ENCODE data around the gene ZNF628. TPM values are rescaled to one million over a fixed set of nuclear protein-coding genes. Genes with fewer than 3 reads are reported as not detected.

ZNF628 gene
- total RNA-seq, 4 donors from 2014 or later: 2.1 to 12.0 (median 6.5) TPM

GRCh38 chr19:55453511-55454260 lies 22.7 kb upstream of the ZNF628 start:
- Histone ChIP-seq H3K4me1 (peaks cover 0 to 22% of the 10 kb centered on the region in 2 donors), H3K36me3 (peaks cover 9 to 10% of the 10 kb centered on the region in 2 donors), H3K27me3 (peaks cover 9% of the 10 kb centered on the region), H3K9me3 (no peaks in the 10 kb centered on the region), H3K4me3 (replicated peaks in 1 of 3) (no peak overlapping the region), H3K27ac (no peak overlapping the region)
- TF ChIP-seq POLR2A (IDR thresholded peaks at IDR 0.05) (no peak), CTCF (IDR thresholded peaks at IDR 0.05) (no peak)
- WGBS, 2 donors: 94 to 96% methylated on average over 9 to 12 of the region's 12 CpGs
- DNase-seq: no peak
- intact Hi-C loops (cut with DNase I): no loop called here

- no peak overlapping the region for H3K4me3 ChIP-seq (replicated peaks in 1 of 3)
- no peak for DNase-seq
- peaks cover 9 to 10% of the 10 kb centered on the region in 2 donors for H3K36me3 ChIP-seq
- peaks cover 9% of the 10 kb centered on the region for H3K27me3 ChIP-seq
- H3K9me3 ChIP-seq: no peaks in the 10 kb centered on the region
- TF ChIP-seq POLR2A (IDR thresholded peaks at IDR 0.05) (no peak), CTCF (IDR thresholded peaks at IDR 0.05) (peak in 2 of 6 experiments; percentile 12 to 43)
- H3K4me1 ChIP-seq: peaks cover 0 to 22% of the 10 kb centered on the region in 2 donors
- 45 to 100% methylated on average over 1 to 2 of the region's 14 CpGs for WGBS, 2 donors
- intact Hi-C loops (cut with DNase I): no loop called here
- H3K27ac ChIP-seq: no peak overlapping the region
Observed at GRCh38 chr19:55454787-55455243, 21.6 kb upstream of the ZNF628 start.

DNA sequence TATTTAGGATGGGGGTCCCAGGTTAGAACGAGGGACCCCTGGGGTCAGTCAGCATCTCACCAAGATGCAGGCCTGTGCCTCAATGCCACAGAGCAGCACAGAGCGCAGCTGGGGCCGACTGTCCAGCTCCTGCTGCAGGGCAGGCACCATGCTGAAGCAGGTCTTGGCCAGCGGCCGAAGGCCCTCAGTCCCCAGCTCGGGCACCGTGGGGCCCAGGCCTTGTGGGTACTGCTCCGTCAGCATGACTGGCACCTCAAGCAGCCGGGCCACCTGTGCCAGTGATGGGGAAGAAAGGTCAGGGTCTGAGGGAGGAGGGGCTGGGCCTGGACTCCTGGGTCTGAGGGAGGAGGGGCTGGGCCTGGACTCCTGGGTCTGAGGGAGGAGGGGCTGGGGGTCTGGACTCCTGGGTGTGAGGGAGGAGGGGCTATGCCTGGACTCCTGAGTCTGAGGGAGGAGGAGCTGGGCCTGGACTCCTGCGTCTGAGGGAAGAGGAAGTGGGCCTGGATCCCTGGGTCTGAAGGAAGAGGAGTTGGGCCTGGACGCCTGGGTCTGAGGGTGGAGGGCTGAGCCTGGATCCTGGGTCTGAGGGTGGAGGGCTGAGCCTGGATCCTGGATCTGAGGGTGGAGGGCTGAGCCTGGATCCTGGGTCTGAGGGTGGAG lies 20.7 kb upstream of the ZNF628 start:
- intact Hi-C loops (cut with DNase I): no loop called here
- TF ChIP-seq POLR2A (IDR thresholded peaks at IDR 0.05): no peak

GRCh38 chr19:55456347-55456746 lies 20.1 kb upstream of the ZNF628 start:
- Histone ChIP-seq H3K27ac (no peak overlapping the region), H3K9me3 (no peaks in the 10 kb centered on the region), H3K4me3 (replicated peaks in 1 of 3) (no peak overlapping the region), H3K27me3 (peaks cover 8% of the 10 kb centered on the region), H3K36me3 (peaks cover 9 to 10% of the 10 kb centered on the region in 2 donors), H3K4me1 (peaks cover 0 to 31% of the 10 kb centered on the region in 2 donors)
- no peak for DNase-seq
- no peak for TF ChIP-seq CTCF (IDR thresholded peaks at IDR 0.05)
- no peak for TF ChIP-seq POLR2A (IDR thresholded peaks at IDR 0.05)
- WGBS, 2 donors: 90 to 94% methylated on average over 11 to 14 of the region's 14 CpGs
- intact Hi-C loops (cut with DNase I): no loop called here

More for the DNA sequence above, 20.7 kb upstream of the ZNF628 start:
- Histone ChIP-seq H3K4me1 (peaks cover 0 to 29% of the 10 kb centered on the region in 2 donors), H3K9me3 (no peaks in the 10 kb centered on the region), H3K4me3 (replicated peaks in 1 of 3) (no peak overlapping the region), H3K27me3 (peaks cover 9% of the 10 kb centered on the region), H3K27ac (no peak overlapping the region), H3K36me3 (peaks cover 9 to 10% of the 10 kb centered on the region in 2 donors)
- 77 to 84% methylated on average over 4 to 9 of the region's 11 CpGs for WGBS, 2 donors
- DNase-seq: no peak

GRCh38 chr19:55457683-55458457 lies 18.5 kb upstream of the ZNF628 start:
- H3K27ac ChIP-seq: no peak overlapping the region
- 86 to 87% methylated on average over 16 of the region's 16 CpGs for WGBS, 2 donors
- H3K27me3 ChIP-seq: no peaks in the 10 kb centered on the region
- no peak for TF ChIP-seq POLR2A (IDR thresholded peaks at IDR 0.05)
- no peak for TF ChIP-seq CTCF (IDR thresholded peaks at IDR 0.05)
- no peak overlapping the region for H3K4me3 ChIP-seq (replicated peaks in 1 of 3)
- H3K36me3 ChIP-seq: peaks cover 9 to 10% of the 10 kb centered on the region in 2 donors
- intact Hi-C loops (cut with DNase I): no loop called here
- H3K9me3 ChIP-seq: no peaks in the 10 kb centered on the region
- peaks cover 0 to 16% of the 10 kb centered on the region in 2 donors for H3K4me1 ChIP-seq
- DNase-seq: no peak
